Activated CD8-positive, alpha-beta memory T cell treated with anti-CD3 and anti-CD28 coated beads, Interleukin-2, amount 50 U/mL, for 24 hours (primary cell): Measurements from ENCODE around the gene MKNK1.

Experiments
- DNase-seq: peaks from one replicate; pipeline ENCODE4 v3.0.0-alpha.2; 2020; ENCODE audit errors: extremely low read depth

Gene MKNK1

DNA sequence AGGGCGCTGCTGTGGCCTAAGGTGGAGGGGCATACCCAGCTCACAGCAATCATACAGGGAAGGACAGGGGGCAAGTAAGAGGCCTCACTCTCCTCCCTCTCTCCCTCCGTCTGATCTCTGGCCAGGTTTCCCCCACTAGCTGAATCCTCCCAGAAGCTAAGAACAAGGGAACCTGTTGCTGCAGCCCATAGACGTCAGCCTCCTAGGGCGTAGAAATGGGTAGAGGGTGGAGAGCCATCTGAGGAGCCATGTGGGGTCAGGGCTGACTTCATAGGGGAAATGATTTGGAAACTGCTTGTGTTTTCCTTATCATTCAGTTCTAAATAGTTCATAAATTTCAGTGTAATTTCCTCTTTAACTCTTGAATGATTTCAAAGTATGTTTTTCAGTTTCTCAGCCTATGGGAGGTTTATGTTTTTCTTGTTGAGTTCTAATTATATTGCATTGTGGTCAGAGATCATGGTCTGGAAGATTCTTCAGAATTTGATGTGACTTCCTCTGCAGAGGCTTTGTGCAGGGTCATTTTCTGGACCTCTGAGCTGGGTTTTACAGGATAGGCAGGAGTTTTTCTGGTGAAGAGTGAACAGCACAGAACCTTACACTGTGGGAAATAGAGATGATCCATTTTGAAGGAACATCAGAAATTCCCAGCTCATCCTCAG lies 14.8 kb upstream of the MKNK1 start:
- no peak for DNase-seq

DNA sequence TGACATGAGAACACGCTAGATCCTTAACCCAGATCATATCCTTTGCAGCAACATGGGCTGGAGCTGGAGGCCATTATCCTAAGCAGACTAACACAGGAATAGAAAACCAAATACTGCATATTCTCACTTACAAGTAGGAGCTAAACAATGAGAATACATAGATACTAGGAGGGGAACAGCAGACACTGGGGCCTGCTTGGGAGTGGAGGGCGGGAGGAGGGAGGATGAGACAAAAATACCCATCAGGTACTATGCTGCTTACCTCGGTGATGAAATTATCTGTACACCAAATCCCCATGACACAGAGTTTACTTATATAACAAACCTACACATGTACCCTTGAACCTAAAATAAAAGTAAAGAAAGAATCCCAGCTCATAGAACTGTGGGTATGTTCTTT lies 13.8 kb upstream of the MKNK1 start:
- DNase-seq: no peak

DNA sequence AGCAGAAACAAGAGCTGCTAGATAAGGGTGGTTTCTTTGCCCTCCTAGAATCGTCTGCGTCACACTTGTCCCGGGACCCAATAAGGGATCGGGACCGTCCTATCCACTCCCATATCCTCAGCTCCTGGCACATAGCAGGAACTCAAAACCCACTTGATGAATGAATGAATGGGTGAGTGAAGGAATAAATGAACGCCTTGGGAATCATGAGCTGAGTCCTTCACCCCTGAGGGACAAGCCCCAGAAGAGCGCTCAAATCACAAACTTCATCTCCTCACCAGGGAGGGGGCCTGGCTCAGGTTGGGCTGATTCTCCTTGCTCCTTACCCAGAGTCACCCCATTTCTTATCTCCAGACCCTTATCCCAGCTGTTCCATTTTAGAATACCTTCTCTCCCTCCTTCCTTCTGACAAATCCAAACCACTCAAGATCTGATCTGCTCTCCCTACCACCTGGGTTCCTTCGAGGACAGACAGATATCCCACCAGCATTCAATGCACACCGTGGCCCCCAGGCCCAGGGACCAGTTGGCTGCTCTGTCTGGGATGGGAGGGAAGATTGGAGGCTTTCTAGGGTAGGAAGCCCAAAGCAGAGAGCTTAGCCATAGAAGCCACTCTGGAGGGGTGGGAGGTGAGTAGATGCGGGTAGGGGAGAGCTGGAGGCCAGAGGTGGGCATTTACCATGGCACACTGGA lies 13.2 kb upstream of the MKNK1 start:
- no peak for DNase-seq

DNA sequence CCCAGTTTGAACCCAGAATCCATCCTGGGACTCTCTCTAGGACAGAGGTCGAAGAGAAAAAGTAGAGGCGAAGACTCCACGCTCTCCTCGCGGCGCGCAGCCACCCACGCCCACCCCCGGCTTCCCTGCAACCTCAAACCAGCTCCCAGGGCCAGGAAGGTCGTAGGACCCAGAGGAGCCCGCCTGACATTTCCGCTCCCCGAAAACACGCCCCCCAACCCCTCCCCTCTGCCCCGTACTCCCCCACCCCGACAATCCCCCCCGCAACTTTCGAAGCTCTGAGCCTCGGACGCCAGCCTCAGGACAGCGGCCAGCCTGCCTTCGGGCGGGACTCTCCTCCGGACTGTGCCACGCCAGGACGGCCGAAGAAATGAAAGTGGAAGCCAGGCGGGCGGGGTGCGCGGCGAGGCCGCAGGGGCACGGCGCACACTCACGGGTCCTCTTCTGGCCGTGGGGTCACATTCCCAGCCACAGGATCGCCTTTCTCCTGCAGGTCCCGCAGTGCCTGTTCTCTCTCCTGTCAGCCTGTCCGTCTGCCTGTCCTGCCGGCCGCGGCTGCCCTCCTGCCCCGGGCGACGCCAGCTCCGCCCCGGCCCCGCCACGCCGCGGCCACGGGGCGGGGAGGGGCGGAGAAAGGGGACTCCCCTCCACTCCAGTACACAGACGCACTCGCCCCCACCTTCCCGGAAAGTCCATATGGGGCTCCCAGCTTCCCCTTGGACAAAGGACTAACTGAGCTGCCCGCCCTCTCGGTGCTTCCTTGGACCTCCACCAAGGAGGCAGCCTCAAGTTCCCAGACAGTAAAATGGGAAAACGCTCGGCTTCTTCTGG lies 12.4 kb upstream of the MKNK1 start, which contains the start of gene MOB3C:
Gene MOB3C (minus strand): TSS at position 535 of the 831 bp plus-strand sequence. CDS start 3,490 bp downstream, outside the sequence.
- DNase-seq: no peak

DNA sequence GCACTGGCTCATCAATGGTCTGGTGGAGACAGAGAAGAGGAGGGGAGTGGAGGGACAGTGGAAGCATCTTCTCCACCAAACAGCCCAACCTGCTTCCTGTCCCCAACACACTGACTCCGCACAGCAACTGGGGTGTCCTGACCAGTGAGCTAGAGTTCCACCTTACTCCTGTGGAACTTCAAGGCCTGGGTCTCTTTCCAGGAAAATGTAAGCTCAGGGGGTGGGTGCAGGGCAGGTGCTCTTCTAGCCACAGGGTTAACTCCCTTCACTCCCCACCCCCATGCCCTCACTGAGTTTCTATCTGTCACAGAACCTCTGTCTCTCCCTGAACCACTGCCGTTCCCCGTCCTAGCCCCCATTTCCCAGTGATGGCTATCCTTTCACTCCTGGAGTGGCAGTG lies 11.7 kb upstream of the MKNK1 start:
- DNase-seq: no peak

DNA sequence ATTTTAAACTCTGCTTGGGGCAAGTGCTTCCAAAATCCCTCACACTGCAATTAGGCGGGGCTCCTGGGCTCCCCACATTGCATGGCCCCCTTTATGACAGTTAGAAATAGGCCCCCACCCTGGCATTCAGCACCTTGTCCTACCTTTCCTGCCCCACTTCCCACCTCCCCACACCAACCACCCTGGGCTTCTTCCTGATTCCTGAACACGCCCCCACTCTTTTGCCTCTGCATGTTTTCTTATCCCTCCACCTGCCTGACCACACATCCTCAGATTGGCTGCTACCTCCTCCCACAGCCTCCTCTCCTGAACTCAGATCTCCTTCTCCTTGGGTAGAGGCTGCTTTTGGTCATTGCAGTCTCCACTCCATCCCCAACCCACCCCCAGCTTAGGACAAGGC lies 11.0 kb upstream of the MKNK1 start:
- DNase-seq: no peak

DNA sequence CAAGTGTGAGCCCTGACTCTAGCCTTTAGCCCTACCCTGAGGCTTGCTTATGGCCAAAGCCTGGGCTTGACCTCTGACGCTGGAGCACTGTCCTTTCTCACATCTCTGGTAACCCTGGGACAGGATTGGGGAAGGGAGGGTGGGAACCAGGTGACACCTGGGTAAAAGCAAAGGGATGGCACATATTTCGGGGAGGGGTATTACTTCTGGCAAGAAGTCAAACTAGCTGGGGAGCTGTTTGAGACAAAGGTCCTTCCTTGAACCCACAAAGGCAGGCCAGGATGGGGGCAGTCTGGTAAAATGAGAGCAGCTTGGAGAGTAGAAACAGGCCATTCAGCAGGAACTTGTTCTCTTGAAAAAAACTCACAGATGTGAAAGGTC lies 10.5 kb upstream of the MKNK1 start:
- DNase-seq: no peak

DNA sequence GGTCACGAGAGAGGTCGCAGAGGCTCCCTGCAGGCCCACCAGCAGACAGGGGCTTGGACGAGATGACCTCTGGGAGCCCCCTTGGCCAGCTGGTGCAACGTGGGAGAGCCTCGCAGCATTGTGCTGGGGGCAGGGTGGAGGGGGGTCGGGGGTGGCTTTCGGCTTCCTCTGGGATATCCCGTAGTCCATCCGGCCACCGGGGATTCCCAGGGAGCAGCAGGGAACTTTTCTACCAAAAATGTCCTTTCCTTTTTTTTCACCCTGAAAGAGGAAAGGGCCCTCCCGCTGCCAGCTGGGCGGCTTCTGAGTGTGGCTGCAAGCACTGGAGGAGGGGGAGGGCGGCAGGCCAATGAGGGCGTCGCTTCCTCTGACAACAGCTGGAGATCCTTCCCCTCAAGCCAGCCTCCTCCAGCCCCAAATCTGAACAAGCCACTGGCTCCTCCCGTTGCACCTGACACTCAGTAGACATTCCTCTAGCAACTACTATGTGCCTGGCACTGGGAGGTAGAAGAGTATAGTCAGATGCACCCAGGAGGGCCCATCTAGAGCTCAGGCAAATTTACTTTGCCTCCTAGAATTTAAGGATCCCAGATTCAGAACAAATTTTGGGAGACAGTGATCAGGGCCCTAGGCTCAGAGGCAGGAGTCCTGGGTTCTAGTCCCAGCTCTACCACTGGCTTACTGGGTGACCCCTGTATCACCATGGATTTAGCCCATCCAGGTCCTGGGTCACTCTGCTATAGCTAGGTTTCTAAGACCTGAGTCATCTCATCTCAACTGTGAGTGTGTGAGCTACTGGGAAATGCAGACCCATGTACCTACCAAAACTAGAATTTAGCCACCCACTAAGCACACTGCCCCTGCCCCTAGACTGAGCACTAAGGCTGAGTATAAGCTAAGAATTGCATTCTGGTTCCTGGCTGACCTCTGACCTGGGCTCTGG lies 9.9 kb upstream of the MKNK1 start:
- DNase-seq: no peak

DNA sequence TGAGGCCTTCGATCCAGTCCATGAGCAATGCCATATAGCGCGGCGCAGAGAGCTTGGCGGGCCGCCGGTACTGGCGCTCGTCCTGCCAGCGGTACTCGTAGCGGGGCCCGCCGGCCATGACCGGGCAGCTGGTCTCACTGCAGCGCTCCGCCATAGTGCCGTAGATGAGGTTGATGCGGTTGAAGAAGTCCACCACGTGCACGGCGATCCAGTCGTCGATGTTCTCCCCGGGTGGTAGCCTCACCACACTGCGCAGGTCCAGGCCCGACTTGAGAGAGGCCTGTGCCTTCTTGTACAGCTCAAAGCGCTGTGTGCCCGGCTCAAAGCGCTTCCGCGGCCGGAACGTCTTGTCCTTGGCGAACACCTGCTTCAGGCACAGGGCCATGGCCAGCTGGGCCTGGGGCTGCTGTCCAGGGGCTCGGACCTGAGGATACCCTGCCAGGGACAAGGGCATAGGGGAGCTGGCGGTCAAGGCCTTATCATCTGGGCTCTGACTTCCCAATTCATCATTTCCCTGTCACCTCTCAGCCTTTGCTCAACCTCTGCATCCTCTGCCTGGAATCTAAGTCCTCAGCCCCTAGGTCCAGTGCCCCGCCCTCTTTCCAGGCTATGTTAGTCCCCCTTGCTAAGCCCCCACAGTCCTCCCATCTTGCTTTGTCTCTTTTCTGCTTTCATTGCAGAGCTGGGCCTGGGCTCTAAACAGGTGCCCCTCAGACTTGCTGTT lies 9.0 kb upstream of the MKNK1 start:
- DNase-seq: no peak

DNA sequence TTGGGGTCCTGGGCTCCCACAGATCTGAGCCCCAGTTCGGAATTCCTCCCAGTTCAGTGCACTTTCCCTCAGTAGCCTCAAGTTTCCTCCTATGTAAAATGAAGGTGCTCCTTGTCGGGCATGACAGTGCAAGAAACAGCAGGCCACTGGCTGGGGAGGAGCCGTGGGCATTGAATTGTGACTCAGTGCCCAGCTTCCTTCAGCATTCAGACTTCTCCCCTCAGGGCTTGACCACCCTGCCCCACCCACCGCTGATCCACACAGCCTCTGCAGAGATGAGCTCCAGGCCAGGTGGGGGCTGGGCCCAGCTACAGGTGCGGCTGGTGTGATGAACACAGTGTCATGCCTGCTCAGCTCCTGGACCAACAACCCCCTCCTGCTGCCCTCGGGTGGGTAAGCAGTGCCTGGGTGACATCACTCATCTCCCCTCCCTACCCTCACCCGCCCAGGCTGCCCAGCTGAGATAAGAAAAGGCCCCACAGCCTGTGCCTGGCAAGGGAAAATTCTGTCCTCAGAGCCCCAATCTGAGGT lies 7.7 kb upstream of the MKNK1 start:
- DNase-seq: no peak

DNA sequence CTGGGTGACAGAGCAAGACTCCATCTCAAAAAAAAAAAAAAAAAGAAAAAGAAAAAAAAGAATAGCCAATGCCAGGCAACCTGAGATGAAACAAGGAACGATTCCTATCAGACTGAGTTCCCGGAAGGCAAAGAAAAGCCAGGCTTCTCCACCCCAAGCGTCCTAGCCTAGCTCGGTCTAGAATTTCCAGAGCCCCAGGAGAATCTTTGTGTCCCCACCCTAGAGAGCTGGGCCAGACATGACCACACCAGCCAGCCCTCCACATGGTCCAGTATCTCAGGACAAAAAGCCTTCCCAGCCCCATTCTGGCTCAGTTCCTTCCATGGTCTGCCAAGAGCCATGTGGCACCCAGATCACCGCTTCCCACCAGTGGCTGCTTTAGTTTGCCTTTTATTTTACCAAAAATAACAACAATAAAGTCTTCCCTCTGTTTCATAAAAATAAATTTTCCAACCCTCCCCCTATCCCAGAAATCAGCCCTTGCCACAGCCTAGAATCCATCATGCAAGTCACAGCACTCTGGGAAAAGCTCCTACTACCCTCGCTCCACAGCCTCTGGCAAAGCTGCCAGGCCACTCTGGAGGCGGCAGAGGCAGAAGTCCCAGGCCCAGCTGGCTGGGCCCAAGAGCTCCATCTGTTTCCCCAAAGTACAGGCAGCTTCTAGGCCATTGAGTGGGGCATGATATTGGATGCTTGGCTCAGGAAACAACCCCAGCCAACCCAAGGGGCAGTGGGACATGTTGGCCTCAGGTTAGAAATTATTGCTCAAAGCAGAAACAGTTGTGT lies 3.5 kb upstream of the MKNK1 start:
- DNase-seq: no peak

DNA sequence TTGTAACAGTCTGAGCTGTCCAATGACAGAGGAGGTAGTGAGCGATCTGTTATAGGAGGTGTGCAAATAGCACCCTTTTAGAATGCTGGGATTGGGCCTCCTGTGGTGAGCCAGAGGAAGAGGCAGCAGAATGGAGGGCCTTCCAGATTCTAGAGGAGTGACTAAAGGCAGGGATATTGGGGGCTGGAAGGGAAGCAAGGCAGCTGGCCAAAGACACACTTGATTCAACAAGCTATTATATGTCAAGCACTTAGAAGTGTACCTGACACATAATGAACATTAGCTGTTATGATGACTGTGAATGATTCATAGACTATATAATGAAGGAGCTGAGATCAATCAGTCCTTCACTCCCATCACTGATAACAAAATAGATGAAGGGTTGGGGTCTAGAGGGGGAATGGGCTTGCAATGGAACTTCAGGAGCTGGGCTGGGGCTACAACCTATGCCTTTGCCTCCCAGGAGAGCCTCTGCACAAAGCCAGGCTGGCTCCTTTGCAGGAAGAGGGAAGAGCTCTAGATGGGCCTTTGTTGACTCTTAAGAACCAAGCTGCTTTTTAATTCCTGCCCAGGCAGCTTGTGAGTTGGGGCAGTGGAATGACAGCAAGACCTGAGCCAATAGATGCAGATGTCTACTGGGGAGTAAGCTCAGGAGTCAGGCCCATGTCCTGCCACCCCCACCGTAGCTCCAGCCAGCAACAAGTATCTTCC lies 2.3 kb upstream of the MKNK1 start:
- no peak for DNase-seq

DNA sequence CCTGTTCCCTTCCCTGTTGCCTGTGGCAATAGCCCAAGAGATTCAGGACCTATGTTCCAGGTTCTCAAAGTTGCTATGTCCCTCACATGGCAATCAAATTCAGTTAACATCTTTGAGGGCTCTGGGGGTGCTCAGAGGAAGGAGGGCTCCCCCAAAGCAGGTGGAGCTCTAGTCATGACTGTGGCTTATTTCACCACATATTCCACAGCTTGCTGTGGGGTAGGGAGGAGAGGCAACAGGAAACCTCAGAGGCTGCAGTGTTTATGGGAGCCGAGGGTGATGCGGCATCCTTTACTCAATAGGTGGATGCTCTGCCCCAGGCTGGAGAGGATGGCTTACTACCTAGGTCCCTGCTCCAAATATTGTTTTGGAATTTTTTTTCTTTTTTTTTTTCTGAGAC lies 1.2 kb upstream of the MKNK1 start:
- DNase-seq: no peak

DNA sequence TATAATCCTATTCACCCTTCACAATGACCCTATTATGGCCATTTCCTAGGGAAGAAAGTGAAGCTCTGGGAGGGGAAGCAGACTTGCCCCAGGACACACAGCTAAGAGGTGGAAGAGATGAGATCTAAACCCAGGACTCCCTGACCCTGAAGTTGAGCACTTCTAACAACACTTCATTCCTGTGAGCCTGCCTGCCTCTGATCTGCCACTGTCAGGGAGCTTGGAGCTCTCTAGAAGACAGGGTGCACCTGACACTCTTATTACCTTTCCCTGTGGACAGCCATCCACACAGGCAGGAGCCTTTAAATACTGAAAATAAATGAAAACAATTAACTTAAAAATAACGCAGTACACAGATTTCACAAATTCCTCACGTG lies 599 bp downstream of the MKNK1 start:
- no peak for DNase-seq

DNA sequence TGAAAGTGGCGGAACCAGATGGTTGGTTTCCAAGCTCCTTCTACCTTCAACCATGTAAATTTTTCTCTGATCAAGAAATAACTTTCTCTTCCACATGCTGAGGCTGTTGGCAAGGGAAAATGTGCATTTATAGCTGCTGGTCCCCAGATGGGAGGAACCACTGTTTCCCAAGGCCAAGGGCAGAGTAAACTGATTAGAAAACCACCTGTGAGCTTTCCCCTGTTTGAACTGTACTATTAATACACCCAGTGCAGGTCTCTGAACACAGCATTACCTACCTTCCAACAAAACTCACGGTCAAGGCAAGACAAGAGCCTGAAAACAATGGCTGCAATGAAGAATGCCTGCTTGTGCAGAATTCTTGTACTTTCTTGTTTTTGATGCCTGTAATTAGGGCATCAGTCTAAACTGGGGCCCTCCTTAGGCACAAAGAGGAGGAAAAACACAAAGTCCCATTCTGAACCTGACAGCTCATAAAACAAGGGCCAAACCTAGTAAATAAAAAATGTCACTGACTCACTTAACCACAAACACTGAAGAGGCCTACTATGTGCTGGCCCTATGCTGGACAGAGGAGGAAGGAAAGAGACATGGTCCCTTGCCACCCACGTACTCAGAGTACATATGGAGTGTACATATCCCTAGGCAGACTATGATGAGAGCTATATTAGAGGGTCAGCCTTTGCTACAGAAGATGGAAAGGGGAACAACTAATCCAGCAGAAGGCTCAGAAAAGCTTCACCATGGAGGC lies 2.6 kb downstream of the MKNK1 start:
- no peak for DNase-seq

DNA sequence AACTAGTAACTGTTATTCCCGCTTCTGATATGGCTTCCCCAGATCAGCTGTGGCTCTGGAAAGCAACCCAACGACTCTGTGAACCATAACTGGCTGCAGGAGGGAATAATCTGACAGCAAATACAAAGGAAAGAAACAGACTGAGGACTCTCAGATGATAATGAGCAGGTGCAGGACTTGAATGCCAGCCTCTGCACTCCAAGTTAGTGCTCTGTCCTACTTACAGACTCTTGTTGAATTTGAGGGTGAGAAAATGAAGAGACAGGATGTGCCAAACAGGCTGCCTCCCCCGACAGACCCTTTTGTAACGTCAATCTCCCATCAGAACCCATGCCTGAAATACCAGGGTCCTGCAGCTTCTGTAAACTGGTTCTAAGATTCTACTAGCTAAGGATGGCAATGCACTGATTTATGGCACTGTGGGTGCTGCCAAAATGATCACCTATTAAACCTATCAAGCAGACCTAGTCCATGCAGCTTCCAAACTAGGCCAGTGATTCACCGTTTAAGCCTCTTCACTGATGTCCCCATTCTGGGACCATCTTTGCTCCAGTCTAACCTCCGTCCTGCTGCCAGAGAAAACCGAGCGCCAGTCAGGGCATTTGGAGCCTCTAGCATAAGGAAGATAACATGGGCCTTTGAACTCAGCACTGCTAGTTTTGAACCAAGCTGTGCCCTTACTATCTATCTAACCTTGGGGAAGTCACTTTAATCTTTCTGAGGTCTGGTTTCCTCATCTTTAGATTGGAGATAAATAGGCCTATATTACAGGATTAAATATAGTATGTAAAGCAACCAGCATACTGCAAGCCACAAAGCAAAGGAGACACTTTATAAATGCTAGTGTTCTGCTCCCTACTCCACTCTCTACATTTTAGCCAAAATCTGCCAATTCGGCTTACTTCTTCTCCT lies 4.8 kb downstream of the MKNK1 start:
- no peak for DNase-seq

DNA sequence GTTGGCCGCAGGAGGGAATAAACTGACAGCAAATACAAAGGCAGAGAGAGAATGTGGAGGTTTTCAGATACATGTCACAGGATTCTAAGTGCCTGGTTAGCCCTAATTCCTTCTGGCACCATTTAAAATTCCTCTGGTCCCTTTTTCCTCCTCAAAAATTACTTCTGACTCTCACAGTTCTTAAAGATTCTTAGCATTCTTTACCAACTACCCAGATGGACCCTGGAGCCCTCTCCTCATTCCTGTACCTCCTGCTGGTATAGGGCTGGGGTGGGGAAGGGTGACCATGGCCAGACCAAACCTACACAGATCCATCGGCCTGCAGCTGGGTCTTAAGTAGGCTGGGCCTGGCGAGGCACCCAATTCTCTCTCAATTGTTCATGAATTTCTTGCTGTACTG lies 7.2 kb downstream of the MKNK1 start:
- DNase-seq: no peak

DNA sequence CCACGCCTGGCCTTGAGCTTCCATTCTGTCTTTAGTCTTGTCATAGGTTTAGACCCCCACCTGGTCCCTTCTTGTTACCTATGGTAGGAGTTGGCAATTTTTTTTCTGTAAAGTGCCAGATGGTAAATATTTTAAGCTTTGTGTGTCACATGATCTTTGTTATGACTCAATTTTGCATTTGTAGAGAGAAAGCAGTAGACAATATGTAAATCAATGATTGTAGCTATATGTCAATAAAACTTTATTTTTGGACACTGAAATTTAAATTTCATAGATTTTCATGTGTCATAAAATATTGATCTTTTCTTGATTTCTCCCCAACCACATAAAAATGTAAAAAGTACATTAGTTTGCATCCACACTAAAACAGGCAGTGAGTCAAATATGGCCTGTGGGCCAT lies 8.0 kb downstream of the MKNK1 start:
- DNase-seq: no peak
